HG02870 (cell line): ENCODE measurements around the gene RPS16.
A peak's percentile ranks its signal among the peaks of the same experiment; 100 is the strongest.

Source experiments
- ATAC-seq: cut with Tn5 transposase; IDR thresholded peaks from one replicate; pipeline ENCODE4 v1.9.1; 2021; ENCODE audit warnings: mild to moderate bottlenecking, moderate library complexity; ENCODE audit not compliant: unreplicated experiment

The RPS16 gene

DNA sequence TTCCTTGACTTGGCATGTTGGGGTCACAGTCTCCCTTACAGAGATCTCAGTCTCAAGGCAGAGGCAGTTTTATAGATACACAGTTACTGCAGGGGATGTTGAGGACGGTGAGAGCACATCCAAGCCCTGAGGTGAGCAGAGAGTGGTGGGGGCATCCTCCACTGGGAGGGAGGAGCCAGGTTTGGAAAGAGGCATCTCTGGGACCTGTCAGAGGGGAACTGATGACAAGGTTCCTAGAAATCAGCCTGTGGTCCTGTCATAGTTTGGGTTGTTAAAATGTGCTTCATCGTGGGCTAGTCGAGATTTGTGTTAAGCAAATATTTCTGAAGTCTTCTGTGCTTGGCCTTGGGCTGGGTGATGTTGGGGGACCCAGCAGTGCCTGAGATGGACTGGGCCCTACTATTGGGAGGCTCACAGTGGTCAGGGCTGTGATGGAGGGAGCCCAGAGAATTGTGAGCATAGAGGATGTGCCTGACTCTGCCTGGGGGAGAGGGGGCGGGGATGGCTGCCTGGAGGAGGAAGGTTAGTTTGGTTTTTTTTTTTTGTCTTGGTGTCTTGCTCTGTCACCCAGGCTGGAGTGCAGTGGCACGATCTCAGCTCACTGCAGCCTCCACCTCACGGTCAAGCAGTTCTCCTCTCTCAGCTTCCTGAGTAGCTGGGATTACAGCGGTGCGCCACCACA, 13.5 kb upstream of the RPS16 start:
- no peak for ATAC-seq

DNA sequence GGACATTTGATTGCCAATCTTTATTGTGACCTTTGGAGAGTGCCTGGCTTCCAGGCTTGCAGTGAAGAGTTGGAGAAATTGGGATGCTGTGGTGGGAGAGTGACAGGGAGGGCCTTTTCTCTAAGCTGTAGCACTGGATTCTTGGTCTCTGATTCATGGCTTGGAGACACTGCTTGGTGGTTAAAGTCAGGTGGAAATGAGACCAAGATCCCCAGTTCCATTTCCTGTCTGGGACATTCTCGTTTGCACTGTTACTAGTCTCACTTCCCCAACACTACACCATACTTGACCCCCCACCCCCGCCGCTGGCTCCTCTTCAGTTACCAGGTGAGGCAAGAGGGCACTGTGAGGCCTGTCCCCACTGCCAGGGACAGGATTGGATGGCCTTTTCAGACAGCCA, 12.5 kb upstream of the RPS16 start:
- ATAC-seq = no peak

DNA sequence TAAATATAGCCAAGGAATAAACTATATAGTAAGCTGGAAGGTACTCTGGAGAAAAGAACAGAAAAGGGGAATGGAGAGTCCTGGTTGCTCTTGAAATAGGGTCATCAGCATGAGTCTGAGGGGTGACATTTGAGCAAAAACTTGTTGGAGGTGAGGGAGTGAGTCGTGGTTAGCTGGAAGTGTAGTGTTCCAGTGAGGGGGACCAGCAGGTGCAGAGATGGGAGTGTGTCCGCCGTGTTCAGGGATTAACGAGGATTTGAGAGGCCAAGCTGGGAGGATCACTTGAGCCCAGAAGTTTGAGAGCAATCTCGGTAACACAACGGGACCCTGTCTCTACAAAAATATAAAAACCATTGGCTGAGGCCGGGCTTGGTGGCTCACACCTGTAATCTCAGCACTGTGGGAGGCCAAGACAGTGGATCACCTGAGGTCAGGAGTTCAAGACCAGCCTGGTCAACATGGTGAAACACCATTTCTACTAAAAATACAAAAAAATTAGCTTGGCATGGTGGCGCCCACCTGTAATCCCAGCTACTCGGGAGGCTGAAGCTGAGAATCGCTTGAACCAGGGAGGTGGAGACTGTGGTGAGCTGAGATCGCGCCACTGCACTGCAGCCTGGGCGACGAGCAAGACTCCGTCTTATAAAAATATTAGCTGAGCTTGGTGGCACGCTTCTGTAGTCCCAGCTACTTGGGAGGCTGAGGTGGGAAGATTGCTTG, 10.8 kb upstream of the RPS16 start:
- no peak for ATAC-seq

DNA sequence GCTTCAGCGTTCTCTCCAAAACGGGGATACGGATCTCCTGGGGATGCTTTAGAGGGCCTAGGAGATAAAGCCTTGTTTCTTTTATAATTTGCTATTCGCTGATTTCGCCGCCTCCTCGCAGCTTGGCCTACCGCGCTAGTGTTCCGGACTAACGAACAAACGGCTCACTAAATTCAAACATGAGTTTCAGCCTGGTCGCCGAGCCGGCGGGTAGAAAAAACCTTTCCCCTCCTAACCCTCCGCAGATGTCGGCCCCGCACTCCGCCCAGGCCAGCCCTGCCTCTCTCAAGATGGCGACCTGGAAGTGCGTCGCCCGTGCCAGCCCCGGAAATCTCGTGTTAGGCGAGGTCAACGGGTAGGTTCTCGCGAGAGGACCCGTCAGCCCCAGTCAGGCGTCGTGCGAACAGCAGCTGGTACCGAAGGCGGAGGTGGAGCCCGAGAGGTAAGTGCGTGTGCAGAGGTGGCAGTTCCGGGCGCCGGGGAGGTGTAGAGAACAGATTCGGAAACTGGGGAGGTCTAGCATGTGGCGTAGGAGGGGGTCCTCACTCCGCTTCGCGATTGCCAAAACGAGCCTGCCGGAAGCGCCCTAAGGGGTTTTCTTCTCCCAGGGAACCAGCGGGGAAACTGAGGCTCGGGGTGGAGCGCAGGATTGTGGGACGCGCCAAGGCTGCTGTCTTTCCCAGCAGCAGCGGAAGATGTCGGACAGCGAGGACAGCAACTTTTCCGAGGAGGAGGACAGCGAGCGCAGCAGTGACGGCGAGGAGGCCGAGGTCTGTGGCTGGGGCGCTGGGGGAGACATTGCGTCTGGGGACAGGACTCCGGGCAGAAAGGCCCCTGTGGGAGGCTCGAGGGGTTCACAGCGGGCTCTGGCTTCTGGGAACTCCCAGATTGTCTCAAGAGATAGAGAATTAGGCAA, 9.7 kb upstream of the RPS16 start, which contains the start of gene SUPT5H:
Gene SUPT5H (plus strand): TSS at position 387 of the 916 bp plus-strand sequence. CDS start 309 bp downstream, at position 696.
- ATAC-seq = peak; percentile 78

DNA sequence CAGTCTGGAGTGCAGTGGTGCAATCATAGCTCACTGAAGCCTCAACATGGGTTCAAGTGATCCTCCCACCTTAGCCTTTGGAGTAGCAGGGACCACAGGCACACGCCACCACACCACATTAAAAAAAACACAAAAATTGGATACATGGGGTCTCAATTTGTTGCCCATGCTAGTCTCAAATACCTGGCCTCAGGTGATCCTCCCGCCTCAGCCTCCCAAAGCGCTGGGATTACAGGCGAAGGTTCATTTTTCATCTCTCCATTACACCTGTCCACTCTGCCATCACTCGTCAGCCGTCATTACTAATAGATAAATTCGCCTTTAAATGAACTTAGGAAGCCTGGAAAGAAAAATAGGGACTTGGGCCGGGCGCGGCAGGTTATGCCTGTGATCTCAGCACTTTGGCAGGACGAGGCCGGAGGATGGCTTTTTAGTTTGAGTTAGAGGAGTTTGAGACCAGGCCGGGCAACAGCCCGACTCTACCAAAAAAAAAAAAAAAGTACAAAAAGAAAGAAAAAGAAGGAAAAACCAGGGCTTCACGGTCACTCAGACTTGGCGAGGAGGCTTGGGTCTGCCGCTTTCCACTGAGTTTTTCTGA, 8.9 kb upstream of the RPS16 start:
- ATAC-seq = no peak

DNA sequence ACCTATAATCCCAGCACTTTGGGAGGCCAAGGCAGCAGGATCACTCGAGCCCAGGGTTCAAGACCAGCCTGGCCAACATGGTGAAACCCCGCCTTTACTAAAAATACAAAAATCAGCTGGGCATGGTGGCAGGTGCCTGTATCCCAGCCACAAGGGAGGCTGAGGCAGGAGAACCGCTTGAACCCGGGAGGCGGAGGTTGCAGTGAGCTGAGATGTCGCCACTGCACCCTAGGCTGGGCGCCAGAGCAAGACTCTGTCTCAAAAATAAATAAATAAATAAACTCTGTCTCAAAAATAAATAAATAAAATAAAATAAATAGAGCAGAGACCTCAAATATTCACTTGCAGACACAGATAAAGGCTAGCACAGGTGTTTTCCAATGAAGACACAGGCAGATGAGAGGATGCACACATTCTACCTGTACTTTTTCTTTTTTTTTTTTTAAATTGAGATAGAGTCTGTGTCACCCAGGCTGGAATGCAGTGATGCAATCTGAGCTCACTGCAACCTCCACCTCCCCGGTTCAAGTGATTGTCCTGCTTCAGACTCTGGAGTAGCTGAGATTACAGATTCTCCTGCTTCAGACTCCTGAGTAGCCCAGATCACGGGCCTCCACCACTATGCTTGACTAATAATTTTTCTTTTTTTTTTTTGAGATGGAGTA, 2.7 kb upstream of the RPS16 start:
- ATAC-seq = no peak

DNA sequence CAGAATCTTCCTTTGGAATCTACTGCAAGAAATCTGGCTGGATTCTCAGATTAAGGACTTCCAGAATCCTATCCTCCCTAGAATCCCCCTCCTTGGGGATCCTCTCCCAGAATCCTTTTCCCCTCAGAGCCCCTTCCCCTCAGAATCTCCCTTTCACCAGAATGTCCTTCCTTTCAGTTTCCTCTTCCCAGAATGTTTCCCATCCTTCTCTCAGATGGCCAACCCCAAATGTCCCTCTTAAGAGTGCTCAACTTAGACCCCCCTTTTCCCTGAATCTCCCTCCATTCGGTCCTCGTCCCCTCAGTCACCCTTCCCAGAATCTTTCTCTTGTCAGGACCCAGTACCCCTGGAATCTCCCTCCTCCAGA, 584 bp upstream of the RPS16 start:
- no peak for ATAC-seq

DNA sequence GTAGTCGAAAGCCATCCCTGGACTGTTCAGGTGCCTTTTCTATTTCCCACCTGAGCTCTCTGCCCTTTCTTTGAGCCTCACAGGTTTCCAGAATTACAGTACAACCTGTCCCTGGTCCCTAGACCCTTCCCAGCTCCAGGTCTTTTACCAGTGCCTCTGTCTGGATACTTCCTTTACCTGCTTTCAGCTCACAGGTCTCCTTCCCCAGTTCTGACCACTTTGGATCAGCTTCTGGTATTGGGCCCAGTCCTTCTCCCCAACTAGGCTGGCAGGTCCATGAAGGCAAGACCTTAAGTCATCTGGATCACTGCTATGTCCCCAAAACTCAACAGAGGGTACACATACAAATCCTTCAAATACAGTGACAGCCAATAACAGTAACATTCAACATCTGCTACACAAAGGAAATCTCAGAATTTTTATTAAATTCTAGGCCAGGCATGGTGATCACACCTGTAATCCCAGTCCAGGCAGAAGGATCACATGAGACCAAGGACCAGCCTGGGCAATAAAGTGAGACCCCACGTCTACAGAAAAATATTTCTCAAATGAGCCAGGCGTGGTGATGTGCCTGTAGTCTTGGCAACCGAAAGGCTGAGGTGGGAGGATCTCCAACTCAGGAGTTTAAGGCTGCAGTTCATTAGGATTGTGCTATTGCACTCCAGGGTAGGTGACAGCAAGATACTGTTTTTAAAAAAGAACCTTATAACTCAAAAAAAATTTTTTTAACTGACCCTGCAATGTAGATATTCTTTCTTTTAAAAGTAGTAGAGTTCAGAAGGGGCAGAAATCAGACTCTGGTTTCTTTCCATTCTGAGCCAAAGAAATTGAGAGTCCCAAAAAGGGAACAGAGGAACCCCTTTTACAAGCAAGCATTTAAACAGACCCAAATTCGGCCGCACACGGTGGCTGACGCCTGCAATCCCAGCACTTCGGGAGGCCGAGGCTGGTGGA, 1.3 kb downstream of the RPS16 start:
- ATAC-seq = no peak

DNA sequence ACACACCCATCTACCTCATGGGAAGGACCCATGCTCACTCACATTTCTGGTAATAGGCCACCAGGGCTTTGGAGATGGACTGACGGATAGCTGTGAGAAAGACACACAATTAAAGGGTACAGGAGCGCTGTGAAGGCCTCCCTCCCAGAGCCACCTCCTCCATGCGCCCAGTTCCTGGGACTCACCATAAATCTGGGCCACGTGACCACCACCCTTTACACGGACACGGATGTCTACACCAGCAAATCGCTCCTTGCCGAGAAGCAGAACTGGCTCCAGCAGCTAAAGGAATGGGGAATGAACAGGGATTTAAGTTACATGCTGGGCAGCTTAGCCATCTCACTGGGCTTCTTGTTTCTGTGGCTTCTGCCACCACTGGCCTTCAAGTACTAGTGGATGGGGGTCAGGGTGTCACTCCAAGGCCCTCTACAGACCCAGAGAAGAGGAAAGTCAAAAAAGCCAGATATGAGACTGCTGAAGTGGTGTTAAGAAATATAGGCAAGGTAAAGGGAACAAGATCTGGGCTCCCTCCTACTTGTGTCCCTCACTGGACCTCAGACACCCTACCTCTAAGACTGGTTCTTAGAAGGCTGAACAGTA, 2.2 kb downstream of the RPS16 start:
- no peak for ATAC-seq

DNA sequence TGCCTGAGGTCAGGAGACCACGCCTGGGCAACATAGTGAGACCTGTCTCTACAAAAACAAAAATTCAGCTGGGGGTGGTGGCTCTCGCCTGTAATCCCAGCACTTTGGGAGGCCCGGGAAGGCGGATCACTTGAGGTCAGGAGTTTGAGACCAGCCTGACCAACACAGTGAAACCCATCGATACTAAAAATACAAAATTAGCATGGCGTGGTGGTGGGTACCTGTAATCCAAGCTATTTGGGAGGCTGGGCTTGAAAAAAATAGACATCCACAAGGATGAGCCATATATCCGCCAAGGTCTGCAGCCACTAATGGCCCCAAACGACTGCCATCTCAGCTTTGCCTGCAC, 3.1 kb downstream of the RPS16 start:
- ATAC-seq = no peak

DNA sequence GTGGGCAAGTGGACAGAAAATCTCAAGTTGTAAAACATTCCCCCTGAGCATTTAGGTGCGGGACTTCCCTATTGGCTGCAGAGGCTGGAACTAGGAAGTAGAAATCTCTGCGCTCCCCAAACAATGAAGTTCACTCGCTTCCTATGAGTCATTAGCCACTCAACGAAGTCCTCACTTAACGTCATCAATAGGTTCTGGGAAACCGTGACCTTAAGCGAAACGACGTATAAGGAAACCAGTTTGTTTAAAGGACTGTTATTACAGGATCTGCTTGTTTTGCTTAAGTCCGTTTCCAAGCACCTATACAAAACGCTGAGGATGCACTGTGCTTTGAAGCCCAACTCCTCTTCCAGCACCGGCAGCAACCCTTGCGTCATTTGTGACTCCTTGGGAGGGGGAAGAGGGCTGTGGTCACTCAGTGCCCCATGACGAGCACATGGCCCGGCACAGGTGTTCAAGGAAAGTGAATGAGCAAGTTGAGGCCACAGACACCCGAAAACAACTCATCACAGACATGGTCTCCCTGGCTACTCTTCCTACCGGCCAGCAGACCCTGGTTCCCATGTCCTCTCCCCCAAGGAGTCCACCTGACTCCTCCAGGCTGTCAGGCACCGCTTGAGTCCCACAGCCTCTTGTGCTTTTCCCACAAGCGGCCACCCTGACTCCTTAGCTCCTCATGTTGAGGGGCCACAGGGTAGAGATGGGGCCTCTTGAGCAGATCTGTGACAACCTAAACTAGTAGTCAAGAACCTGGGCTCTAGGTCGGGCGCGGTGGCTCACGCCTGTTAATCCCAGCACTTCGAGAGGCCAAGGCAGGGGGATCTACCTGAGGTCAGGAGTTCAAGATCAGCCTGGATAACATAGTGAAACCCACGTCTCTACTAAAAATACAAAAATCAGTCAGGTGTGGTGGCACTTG, 4.8 kb downstream of the RPS16 start:
- ATAC-seq = peak; percentile 72

DNA sequence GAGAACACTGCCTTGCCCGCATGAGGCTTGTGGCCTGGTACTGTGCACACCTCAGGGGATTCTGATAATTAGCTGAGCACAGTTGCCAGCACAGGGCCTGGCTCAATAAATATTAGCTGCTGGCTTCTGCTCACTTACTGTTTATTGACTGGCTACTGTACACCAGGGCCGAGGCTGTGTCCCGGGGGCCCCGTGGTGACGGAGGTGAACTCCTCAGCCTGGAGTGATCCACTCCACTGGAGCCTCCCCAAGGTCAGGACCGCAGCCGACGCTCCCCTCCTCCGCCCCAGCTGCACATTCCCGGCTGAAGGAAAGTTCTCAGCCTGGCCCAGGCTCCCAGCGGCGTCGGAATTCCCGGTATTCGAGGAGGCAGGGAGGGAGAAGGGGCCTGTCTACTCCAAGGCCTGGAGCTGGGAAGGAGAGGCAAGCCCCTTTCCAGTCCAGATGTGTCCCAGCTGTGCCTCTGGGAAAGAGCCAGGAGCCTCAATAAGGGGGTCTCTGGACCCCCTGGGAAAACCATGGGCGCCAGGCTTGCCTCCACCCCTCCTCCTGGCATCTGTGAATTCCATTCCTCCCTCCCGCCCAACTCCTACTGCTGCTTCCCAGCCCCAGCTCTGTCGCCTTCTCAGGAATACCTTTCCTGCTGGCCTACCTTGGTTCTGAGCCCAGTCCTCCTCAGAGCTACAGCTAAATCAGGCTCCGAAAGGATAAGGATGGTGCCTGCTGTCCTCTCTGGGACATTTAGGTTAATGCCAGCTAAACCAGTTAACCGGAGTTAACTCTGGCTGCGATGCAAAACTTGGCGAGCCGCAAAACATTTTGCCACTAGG, 7.3 kb downstream of the RPS16 start:
- ATAC-seq = no peak

DNA sequence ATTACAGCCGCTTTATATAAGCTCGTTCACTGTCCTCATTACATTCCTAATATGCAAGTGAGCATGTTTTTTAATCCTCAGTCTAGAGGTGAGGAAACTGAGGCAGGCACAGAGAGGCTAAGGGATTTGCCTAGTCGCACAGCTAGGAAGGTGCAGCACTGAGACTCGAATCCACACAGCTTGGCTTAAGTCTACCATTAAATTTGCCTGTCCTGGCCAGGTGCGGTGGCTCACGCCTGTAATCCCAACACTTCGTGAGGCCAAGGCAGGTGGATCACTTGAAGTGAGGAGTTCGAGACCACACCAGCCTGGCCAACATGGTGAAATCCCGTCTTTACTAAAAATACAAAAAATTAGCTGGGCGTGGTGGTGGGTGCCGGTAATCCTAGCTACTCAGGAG, 8.0 kb downstream of the RPS16 start:
- no peak for ATAC-seq

DNA sequence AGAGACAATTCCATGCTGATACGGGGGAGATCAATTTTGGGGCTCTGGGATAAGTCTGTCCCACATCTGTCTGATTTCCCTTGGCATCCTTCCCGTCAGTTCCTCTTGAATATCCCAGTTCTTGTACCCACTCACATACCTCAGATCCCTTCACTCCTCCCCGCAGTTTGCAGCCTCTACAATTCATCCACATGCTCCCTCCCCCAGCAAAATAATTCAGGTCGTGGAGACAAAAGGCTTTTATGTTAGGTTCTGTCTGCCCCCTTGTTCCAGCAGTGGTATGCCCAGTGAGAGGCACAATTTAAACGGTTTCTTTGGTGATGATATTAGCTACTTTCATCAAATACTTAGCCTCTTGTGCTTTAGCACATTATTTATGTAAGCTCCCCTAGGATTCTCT, 9.6 kb downstream of the RPS16 start:
- no peak for ATAC-seq

DNA sequence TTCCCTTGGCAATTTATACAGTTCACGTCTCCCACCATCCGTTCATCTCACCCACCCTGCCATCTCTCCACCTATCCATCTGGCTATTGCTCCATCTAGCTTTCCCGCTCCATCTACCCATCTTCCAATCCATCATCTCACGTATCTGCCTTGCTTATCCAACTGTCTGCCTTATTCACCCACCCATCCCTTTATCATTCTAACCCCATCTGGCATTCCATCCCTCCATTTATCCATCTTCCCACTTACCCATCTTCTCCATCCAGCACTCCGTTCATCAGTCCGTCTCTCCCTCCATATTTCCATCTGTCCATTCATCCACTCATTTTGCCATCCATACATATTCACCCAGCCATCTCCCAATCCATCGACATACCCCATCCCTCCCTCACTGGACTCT, 10.0 kb downstream of the RPS16 start:
- no peak for ATAC-seq

DNA sequence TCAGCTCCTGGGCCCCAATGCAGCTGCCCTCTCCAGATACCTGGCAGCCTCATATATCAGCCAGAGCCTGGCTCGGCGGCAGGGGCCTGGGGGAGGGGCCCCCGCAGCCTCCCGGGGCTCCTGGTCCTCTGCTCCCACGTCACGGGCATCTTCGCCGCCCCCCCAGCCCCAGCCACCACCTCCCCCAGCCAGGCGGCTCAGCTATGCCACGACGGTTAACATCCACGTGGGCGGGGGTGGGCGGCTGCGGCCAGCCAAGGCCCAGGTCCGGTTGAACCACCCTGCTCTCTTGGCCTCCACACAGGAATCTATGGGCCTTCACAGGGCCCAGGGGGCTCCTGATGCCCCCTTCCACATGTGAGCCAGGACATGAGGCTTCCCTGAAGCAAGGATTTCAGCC, 10.8 kb downstream of the RPS16 start:
- ATAC-seq = no peak
